GM08714 (cell line): ENCODE results near the gene ZDHHC15.
"Not testable (repeated sequence)": the region's sequence is repeated elsewhere in the genome, so short reads cannot be mapped to it uniquely, and the experiment has no call there.

Experiments used
- H3K4me3 ChIP-seq: fragments of 200-500 bp; sonication (Bioruptor generic); 2 replicates; pipeline ENCODE4 v1.5.1; 2014; ENCODE audit warnings: mild to moderate bottlenecking, low read length, inconsistent platforms
- ZNF274 ChIP-seq: IDR thresholded peaks from 2 replicates; pipeline ENCODE4 v1.6.1; 2012; ENCODE audit warnings: mild to moderate bottlenecking, low read depth, low read length

ZDHHC15 gene

DNA sequence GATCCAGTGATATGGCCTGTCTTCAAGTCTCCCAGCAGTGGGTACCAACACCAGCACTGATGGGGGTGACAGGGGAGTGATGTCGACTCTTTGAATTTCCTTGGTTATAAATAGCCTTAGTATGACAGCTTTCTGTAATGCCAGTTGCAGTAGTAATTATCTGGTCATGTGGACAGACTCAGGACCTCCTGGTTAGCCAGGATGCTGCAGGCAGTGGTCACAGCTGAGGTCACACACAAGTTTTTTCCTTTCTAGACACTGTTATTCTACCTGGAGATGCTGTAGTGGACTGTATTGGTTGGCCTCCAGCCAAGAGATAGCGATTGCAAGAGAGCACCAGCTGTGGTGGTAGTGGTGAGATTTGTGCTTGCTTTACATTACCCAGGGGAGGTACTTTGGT, 185.3 kb downstream of the ZDHHC15 start:
- TF ChIP-seq ZNF274, result no peak
- H3K4me3 ChIP-seq, result no peak overlapping the region

DNA sequence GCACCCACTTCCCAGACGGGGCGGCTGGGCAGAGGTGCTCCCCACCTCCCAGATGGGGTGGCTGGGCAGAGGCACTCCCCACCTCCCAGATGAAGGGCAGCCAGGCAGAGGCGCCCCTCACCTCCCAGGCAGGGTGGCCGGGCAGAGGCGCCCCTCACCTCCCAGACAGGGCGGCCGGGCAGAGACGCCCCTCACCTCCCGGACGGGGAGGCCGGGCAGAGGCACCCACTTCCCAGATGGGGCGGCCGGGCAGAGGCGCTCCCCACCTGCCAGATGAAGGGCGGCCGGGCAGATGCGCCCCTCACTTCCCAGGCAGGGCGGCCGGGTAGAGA, 187.7 kb downstream of the ZDHHC15 start:
- TF ChIP-seq ZNF274, result no peak

DNA sequence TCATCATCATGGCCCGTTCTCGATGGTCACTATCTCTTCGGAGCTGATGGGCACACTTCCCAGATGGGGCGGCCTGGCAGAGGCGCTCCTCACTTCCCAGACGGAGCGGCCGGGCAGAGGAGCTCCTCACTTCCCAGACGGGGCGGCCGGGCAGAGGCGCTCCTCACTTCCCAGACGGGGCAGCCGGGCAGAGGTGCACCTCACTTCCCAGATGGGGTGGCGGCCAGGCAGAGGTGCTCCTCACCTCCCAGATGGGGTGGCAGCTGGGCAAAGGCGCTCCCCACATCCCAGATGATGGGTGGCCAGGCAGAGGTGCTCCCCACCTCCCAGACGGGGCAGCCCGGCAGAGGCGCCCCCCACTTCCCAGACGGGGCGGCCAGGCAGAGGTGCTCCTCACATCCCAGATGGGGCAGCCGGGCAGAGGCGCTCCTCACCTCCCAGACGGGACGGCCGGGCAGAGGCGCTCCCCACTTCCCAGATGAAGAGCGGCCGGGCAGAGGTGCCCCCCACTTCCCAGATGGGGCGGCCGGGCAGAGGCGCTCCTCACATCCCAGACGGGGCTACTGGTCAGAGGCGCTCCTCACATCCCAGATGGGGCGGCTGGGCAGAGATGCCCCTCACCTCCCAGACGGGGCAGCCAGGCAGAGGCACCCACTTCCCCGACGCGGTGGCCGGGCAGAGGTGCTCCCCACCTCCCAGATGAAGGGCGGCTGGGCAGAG, 188.3 kb downstream of the ZDHHC15 start:
- H3K4me3 ChIP-seq, result not testable (repeated sequence)

More for the DNA sequence above, 187.7 kb downstream of the ZDHHC15 start:
- no peak overlapping the region for H3K4me3 ChIP-seq

DNA sequence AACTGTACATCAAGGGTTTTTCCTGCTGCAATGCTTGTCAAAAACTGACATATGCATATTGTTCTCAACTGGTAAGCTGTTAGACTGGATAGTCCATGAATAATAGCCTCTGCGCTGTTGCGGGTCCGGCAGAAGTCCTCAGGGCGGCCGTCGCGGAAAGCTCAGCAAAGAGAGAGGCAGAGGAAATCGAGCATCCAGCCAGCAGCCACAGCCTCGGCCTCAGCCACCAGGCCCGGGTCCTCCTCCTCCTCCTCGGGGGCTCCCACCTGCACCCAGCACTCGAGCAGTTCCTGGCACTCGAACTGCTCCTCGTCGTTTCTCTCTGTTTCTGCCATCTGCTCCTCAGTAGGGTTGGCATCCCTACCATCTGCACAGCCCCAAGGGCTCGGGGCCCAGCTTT, 195.2 kb downstream of the ZDHHC15 start:
- no peak for TF ChIP-seq ZNF274
- H3K4me3 ChIP-seq, result no peak overlapping the region
